ENCODE data around the gene FAU.

Gene FAU

DNA sequence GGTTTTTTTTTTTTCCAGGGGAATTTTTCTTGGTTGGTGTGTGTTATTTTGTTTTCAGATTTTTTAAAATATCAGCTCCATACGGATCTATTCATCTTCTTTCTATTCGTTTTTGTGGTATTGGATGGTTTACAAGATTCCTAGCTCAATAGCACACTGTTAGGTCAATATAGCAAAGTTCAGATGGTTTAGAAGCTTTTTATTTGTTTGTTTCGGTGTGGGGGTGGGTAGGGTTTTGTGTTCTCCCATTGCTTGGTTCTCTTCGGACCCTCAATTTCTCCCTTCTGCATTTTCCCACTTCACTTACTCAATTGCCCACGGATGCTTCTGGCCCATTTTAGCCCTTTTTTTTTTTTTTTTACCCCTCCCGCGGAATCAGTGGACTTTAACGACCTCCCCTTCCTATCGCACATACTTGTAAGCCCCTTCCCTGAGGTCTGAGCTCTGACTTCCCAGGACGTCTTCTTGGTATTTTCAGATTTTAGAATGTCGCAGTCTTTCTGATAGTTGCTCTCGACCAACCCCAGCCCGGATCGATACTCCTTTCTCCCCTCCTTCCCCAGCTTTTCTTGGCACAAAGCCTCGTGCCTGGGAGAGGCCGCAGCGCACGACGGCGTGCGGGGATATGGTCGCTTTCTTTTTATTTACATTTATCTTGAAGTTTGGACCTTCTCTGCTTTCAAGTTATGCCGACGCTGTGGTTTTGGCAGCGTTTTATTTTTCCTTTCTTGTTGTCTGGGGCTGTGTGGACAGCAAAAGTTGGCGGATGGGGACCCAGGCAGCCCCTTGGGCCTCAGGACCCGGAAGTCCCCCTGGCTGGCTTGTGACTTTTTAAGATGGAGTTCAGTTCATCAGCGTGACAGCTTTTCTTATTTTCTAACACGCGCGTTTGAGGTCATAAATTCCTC is 43.7 kb upstream of the FAU start:
- TF ChIP-seq, protein P1, sequence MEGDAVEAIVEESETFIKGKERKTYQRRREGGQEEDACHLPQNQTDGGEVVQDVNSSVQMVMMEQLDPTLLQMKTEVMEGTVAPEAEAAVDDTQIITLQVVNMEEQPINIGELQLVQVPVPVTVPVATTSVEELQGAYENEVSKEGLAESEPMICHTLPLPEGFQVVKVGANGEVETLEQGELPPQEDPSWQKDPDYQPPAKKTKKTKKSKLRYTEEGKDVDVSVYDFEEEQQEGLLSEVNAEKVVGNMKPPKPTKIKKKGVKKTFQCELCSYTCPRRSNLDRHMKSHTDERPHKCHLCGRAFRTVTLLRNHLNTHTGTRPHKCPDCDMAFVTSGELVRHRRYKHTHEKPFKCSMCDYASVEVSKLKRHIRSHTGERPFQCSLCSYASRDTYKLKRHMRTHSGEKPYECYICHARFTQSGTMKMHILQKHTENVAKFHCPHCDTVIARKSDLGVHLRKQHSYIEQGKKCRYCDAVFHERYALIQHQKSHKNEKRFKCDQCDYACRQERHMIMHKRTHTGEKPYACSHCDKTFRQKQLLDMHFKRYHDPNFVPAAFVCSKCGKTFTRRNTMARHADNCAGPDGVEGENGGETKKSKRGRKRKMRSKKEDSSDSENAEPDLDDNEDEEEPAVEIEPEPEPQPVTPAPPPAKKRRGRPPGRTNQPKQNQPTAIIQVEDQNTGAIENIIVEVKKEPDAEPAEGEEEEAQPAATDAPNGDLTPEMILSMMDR (IDR thresholded peaks at IDR 0.05; ENCODE audit: insufficient read depth, low read length, poor library complexity, severe bottlenecking) = no peak
- no peaks in the 10 kb centered on the region for H3K36me3 ChIP-seq (ENCODE audit: control insufficient read depth, insufficient read depth, low read length)
- no peaks in the 10 kb centered on the region for H3K27me3 ChIP-seq (replicated peaks; ENCODE audit: control insufficient read depth, insufficient read depth, low read length)
- DNase-seq (ENCODE audit: extremely low read depth, insufficient read length) = no peak
- no peak overlapping the region for H3K4me3 ChIP-seq (replicated peaks; ENCODE audit: low read depth, low read length)

DNA sequence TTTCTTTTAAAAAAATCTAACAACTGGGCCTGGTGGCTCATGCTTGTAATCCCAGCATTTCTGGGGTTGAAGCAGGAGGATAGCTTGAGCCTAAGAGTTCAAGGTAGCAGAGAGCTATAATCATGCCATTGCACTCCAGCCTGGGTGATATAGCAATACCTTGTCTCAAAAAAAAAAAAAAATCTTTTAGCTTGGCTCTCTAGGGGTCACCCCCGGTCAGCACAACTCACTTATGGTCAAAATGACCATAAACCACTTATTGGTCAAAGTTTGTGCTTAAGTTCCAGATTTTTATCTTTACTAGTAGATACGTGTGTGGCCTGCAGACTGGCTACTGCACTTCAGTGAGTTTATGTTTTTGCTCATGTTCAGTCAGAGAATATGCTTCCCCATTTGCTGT is 41.8 kb upstream of the FAU start:
- no peak for DNase-seq (ENCODE audit: extremely low read depth, insufficient read length)
- H3K4me3 ChIP-seq (replicated peaks; ENCODE audit: low read depth, low read length) = no peak overlapping the region
- no peaks in the 10 kb centered on the region for H3K36me3 ChIP-seq (ENCODE audit: control insufficient read depth, insufficient read depth, low read length)
- no peaks in the 10 kb centered on the region for H3K27me3 ChIP-seq (replicated peaks; ENCODE audit: control insufficient read depth, insufficient read depth, low read length)
- TF ChIP-seq, protein P1 (IDR thresholded peaks at IDR 0.05; ENCODE audit: insufficient read depth, low read length, poor library complexity, severe bottlenecking) = no peak

DNA sequence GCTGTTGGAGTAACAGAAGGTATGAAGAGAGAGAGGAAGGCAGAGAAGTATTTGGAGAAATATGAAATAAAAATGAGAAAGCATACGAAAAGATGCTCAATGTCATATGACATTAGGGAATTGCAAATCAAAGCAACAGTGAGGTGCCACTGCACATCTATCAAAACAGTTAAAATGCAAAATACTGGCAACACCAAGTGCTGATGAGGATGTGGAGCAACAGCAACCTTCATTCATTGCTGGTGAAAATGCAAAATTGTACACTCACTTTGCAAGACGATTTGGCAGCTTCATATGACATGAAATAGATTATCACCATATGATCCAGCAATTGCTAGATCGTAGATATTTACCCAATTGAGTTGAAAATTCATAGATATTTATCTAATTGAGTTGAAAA is 38.7 kb upstream of the FAU start:
- TF ChIP-seq, protein P1 (IDR thresholded peaks at IDR 0.05; ENCODE audit: insufficient read depth, low read length, poor library complexity, severe bottlenecking) = no peak
- H3K36me3 ChIP-seq (ENCODE audit: control insufficient read depth, insufficient read depth, low read length) = no peaks in the 10 kb centered on the region
- DNase-seq (ENCODE audit: extremely low read depth, insufficient read length) = no peak
- H3K27me3 ChIP-seq (replicated peaks; ENCODE audit: control insufficient read depth, insufficient read depth, low read length) = no peaks in the 10 kb centered on the region
- H3K4me3 ChIP-seq (replicated peaks; ENCODE audit: low read depth, low read length) = no peak overlapping the region

DNA sequence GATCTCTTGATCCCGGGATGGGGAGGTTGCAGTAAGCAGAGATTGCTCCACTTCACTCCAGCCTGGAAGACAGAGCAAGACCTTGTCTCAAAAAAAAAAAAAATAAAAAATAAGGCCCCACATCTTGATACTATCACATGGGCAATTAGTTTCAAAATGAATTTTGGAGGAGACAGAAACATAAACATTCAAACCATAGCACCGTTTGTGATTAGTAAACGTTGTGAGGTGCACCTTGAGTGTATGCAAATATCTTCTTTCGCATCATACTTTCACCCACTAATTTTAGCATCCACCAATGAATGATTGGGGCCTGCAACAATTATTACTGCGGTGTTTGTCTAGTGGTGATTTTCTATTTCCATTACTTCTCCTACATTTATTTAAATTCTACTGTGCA is 37.1 kb upstream of the FAU start:
- Histone ChIP-seq H3K4me3 (replicated peaks; ENCODE audit: low read depth, low read length) (no peak overlapping the region), H3K27me3 (replicated peaks; ENCODE audit: control insufficient read depth, insufficient read depth, low read length) (no peaks in the 10 kb centered on the region), H3K36me3 (ENCODE audit: control insufficient read depth, insufficient read depth, low read length) (no peaks in the 10 kb centered on the region)
- TF ChIP-seq, protein P1 (IDR thresholded peaks at IDR 0.05; ENCODE audit: insufficient read depth, low read length, poor library complexity, severe bottlenecking) = no peak
- peak; percentile 60 for DNase-seq (ENCODE audit: extremely low read depth, insufficient read length)

DNA sequence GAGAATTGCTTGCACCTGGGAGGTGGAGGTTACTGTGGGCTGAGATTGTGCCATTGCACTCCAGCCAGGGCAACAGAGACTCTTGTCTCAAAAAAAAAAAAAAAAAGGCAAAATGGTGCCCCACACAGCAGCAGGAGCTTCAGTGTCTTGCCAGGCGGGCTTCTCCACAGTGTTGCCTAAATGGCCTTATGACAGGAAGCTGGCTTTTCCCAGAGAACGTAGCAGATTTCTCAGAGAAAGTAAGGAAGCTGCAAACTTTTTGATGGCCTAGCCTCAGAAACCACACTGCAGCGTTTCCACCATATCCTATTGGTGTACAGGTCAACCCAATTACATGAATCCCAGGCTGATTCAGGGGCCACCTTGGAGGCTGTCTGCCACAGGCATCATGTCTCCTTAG is 35.4 kb upstream of the FAU start:
- no peaks in the 10 kb centered on the region for H3K36me3 ChIP-seq (ENCODE audit: control insufficient read depth, insufficient read depth, low read length)
- TF ChIP-seq, protein P1 (IDR thresholded peaks at IDR 0.05; ENCODE audit: insufficient read depth, low read length, poor library complexity, severe bottlenecking) = no peak
- DNase-seq (ENCODE audit: extremely low read depth, insufficient read length) = no peak
- no peaks in the 10 kb centered on the region for H3K27me3 ChIP-seq (replicated peaks; ENCODE audit: control insufficient read depth, insufficient read depth, low read length)
- H3K4me3 ChIP-seq (replicated peaks; ENCODE audit: low read depth, low read length) = no peak overlapping the region

Measured in GM06990 (cell line).